ENCODE measurements around the gene AKT1S1.

The AKT1S1 gene

GRCh38 chr19:49852631-49853126, 24.5 kb downstream of the AKT1S1 start:
- no peak for DNase-seq

GRCh38 chr19:49851456-49852259, 25.5 kb downstream of the AKT1S1 start:
- DNase-seq, result no peak

- peak; percentile 87 for DNase-seq
Measured at GRCh38 chr19:49850487-49851342, 26.4 kb downstream of the AKT1S1 start, which contains the start of gene PTOV1. TSS of gene PTOV1 (plus strand) at chr19:49851159.

GRCh38 chr19:49850221-49850486, 27.0 kb downstream of the AKT1S1 start:
- DNase-seq, result no peak

GRCh38 chr19:49849433-49850220, 27.5 kb downstream of the AKT1S1 start:
- DNase-seq, result no peak

GRCh38 chr19:49848938-49849337, 28.2 kb downstream of the AKT1S1 start:
- no peak for DNase-seq

GRCh38 chr19:49847731-49848696, 29.1 kb downstream of the AKT1S1 start:
- no peak for DNase-seq

GRCh38 chr19:49846408-49846807, 30.7 kb downstream of the AKT1S1 start:
- DNase-seq, result no peak

- DNase-seq, result no peak
Measured at GRCh38 chr19:49845414-49845813, 31.7 kb downstream of the AKT1S1 start.

- DNase-seq, result no peak
Measured at GRCh38 chr19:49844138-49845095, 32.7 kb downstream of the AKT1S1 start.

- DNase-seq, result no peak
Measured at GRCh38 chr19:49843265-49843664, 33.9 kb downstream of the AKT1S1 start.

GRCh38 chr19:49840736-49841249, 36.4 kb downstream of the AKT1S1 start:
- no peak for DNase-seq

GRCh38 chr19:49840321-49840720, 36.8 kb downstream of the AKT1S1 start:
- DNase-seq, result no peak

GRCh38 chr19:49839713-49840112, 37.4 kb downstream of the AKT1S1 start:
- DNase-seq, result no peak

- DNase-seq, result no peak
Measured at GRCh38 chr19:49838885-49839588, 38.1 kb downstream of the AKT1S1 start.

- no peak for DNase-seq
Measured at GRCh38 chr19:49837425-49837824, 39.7 kb downstream of the AKT1S1 start.

- no peak for DNase-seq
Measured at GRCh38 chr19:49837009-49837310, 40.2 kb downstream of the AKT1S1 start.

- DNase-seq, result no peak
Measured at GRCh38 chr19:49836176-49837008, 40.8 kb downstream of the AKT1S1 start.

- no peak for DNase-seq
Measured at GRCh38 chr19:49835562-49835961, 41.6 kb downstream of the AKT1S1 start.

Measured in T-helper 9 cell (primary cell).